CD4-positive, alpha-beta T cell (primary cell): Measurements from ENCODE around the gene TTC33. TPM values are rescaled to one million over a fixed set of nuclear protein-coding genes. Genes with fewer than 3 reads are reported as not detected.

Experiments
- ATAC-seq: fragments of 200-7000 bp; cut with Tn5 transposase; one replicate; pipeline ENCODE4 v1.10.0; 2022; ENCODE audit warnings: mild to moderate bottlenecking; ENCODE audit not compliant: poor library complexity
- CTCF ChIA-PET: fragments of 350-600 bp; sonication (Branson Sonifier 250); formaldehyde crosslinking; loops from one replicate; lab custom pipeline; 2021; ENCODE audit warnings: antibody characterized with exemption, inconsistent platforms; lab: Charles Lee
- POLR2A ChIA-PET: fragments of 350-600 bp; sonication (Branson Sonifier 250); formaldehyde crosslinking; loops from one replicate; lab custom pipeline; 2021; ENCODE audit warnings: antibody characterized with exemption, inconsistent platforms; lab: Charles Lee
- DNase-seq, 14 experiments: peaks; one replicate each; pipeline ENCODE4 v3.0.0-alpha.2; 2013 to 2020; ENCODE audit warnings: mixed read lengths in 2 of 14
- H3K27ac ChIP-seq, 2 donors: one replicate each; pipeline versions ENCODE4 v1.5.1 to v1.7.0; 2013; ENCODE audit warnings: low read length in 2 of 2, low read depth in 1 of 2, mild to moderate bottlenecking in 1 of 2
- H3K27me3 ChIP-seq, 2 experiments: 1 replicate in 1 of 2; 2 replicates in 1 of 2; pipeline versions ENCODE4 v1.6.1 to v1.7.0; 2013; ENCODE audit warnings: low read length in 2 of 2, control low read depth in 1 of 2, mild to moderate bottlenecking in 1 of 2, moderate library complexity in 1 of 2; ENCODE audit not compliant: insufficient read depth in 2 of 2, control insufficient read depth in 1 of 2
- H3K36me3 ChIP-seq: one replicate; pipeline ENCODE4 v1.6.1; 2013; ENCODE audit warnings: low read length, control low read depth; ENCODE audit not compliant: insufficient read depth
- H3K4me1 ChIP-seq: one replicate; pipeline ENCODE4 v1.6.1; 2013; ENCODE audit warnings: low read length, control low read depth; ENCODE audit not compliant: insufficient read depth
- H3K4me3 ChIP-seq: one replicate; pipeline ENCODE4 v1.5.1; 2013; ENCODE audit warnings: mild to moderate bottlenecking, low read length, moderate library complexity
- H3K9me3 ChIP-seq, 2 experiments: 1 replicate in 1 of 2; 2 replicates in 1 of 2; pipeline versions ENCODE4 v1.6.1 to v1.7.0; 2013; ENCODE audit warnings: low read length in 2 of 2, mild to moderate bottlenecking in 2 of 2, control low read depth in 1 of 2, moderate library complexity in 1 of 2; ENCODE audit not compliant: control insufficient read depth in 1 of 2, insufficient read depth in 1 of 2
- H3K27ac Mint-ChIP-seq: one replicate; pipeline ENCODE4 v1.8.0; 2020; ENCODE audit warnings: mixed read lengths
- H3K27me3 Mint-ChIP-seq: one replicate; pipeline ENCODE4 v1.8.0; 2021; ENCODE audit warnings: mixed read lengths
- H3K36me3 Mint-ChIP-seq: one replicate; pipeline ENCODE4 v1.8.0; 2021; ENCODE audit warnings: low read depth, mixed read lengths
- H3K4me1 Mint-ChIP-seq: one replicate; pipeline ENCODE4 v1.8.0; 2021; ENCODE audit warnings: low read depth, mixed read lengths
- H3K4me3 Mint-ChIP-seq: one replicate; pipeline ENCODE4 v1.8.0; 2020; ENCODE audit warnings: mild to moderate bottlenecking, mixed read lengths
- H3K9me3 Mint-ChIP-seq: one replicate; pipeline ENCODE4 v1.8.0; 2020; ENCODE audit warnings: mixed read lengths
- intact Hi-C, 2 experiments: fragments of 100-400 bp; cut with DNase I in 1 of 2; cut with micrococcal nuclease in 1 of 2; formaldehyde crosslinking; loops; one replicate each; pipeline versions ENCODE4 v1.15.1 to v1.9.0; 2023 to 2025; cut with DNase I, micrococcal nuclease
- total RNA-seq, 174 experiments: library from RNA in 2 of 174; stranded (reverse) in 2 of 174; gene quantifications; one replicate each; pipeline ENCODE4 v1.2.3 and lab custom pipeline; 2021 to 2026
- TF ChIP-seq, protein P1 (sequence below): fragments of 200-600 bp; IDR thresholded peaks from one replicate; pipeline ENCODE4 v1.8.0; 2022; ENCODE audit warnings: antibody characterized with exemption, mild to moderate bottlenecking

The TTC33 gene
- total RNA-seq, 2 experiments from 2014 or later: 8.7 to 12.0 TPM

- no peaks in the 10 kb centered on the region for H3K9me3 ChIP-seq
- CTCF ChIA-PET: interaction anchor here (0.8 kb wide), 1 partner anchor 190 kb away, joined by 3 read pairs; no protein-coding TSS in a partner anchor
- no peaks in the 10 kb centered on the region for H3K27me3 ChIP-seq
- Mint-ChIP-seq H3K36me3 (no peaks in the 10 kb centered on the region), H3K4me3 (no peak overlapping the region), H3K9me3 (no peaks in the 10 kb centered on the region), H3K27me3 (no peaks in the 10 kb centered on the region), H3K27ac (no peak overlapping the region), H3K4me1 (peaks cover 21% of the 10 kb centered on the region)
- ATAC-seq (no peak), DNase-seq (no peak)
- intact Hi-C loops: no loop called here
- peaks cover 2% of the 10 kb centered on the region for H3K4me1 ChIP-seq
- H3K36me3 ChIP-seq: no peaks in the 10 kb centered on the region
- H3K27ac ChIP-seq: no peak overlapping the region
- TF ChIP-seq, protein P1, sequence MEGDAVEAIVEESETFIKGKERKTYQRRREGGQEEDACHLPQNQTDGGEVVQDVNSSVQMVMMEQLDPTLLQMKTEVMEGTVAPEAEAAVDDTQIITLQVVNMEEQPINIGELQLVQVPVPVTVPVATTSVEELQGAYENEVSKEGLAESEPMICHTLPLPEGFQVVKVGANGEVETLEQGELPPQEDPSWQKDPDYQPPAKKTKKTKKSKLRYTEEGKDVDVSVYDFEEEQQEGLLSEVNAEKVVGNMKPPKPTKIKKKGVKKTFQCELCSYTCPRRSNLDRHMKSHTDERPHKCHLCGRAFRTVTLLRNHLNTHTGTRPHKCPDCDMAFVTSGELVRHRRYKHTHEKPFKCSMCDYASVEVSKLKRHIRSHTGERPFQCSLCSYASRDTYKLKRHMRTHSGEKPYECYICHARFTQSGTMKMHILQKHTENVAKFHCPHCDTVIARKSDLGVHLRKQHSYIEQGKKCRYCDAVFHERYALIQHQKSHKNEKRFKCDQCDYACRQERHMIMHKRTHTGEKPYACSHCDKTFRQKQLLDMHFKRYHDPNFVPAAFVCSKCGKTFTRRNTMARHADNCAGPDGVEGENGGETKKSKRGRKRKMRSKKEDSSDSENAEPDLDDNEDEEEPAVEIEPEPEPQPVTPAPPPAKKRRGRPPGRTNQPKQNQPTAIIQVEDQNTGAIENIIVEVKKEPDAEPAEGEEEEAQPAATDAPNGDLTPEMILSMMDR: no peak
- H3K4me3 ChIP-seq: no peak overlapping the region
- POLR2A ChIA-PET: no interaction called here
These were observed 264.1 kb downstream of the TTC33 start for GRCh38 chr5:40491644-40492043.

DNA sequence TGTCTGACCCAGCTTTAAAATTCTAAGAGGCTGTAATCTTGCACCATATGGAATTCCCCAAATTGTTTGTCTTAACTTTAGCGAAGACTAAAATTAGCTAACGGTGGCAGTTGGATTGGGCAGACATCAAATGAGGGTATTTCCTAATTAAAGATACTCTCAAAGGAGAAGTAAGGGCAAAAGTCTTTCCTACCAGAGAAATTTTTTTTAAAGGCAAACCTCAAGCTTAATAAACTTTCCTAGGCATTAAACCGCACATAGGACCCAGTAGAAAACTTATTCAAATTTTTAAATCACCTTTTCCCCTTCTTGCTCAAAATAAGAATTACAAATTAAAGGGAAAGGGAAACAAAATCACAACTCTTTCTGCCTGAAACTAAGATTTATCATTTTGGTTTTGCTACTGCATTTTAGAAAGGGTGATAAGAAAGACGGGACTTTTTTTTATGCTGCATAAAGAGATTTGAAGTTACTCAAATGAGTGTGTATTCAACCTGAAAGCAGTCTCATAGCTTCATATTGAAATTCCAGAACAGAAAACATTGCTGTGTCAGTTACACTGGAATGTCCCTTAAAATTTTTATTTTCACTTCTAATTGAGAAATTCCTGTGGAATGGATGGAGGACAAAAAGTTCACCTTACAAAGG is 265.2 kb downstream of the TTC33 start:
- CTCF ChIA-PET: interaction anchor here (0.8 kb wide), 1 partner anchor 191 kb away, joined by 3 read pairs; no protein-coding TSS in a partner anchor
- H3K27me3 Mint-ChIP-seq: no peaks in the 10 kb centered on the region
- H3K27ac Mint-ChIP-seq: no peak overlapping the region
- TF ChIP-seq, protein P1: no peak
- POLR2A ChIA-PET: no interaction called here
- no peaks in the 10 kb centered on the region for H3K36me3 ChIP-seq
- no peak overlapping the region for H3K4me3 ChIP-seq
- H3K27me3 ChIP-seq: no peaks in the 10 kb centered on the region
- H3K36me3 Mint-ChIP-seq: no peaks in the 10 kb centered on the region
- intact Hi-C loops: no loop called here
- peaks cover 5% of the 10 kb centered on the region for H3K4me1 ChIP-seq
- peaks cover 28% of the 10 kb centered on the region for H3K4me1 Mint-ChIP-seq
- DNase-seq (peak in 2 of 14 experiments; percentile 59 to 61), ATAC-seq (no peak)
- H3K4me3 Mint-ChIP-seq: no peak overlapping the region
- H3K9me3 Mint-ChIP-seq: no peaks in the 10 kb centered on the region
- H3K9me3 ChIP-seq: no peaks in the 10 kb centered on the region
- no peak overlapping the region for H3K27ac ChIP-seq

GRCh38 chr5:40489421-40489820 is 266.3 kb downstream of the TTC33 start:
- Histone ChIP-seq H3K4me1 (peaks cover 5% of the 10 kb centered on the region), H3K27me3 (no peaks in the 10 kb centered on the region), H3K36me3 (no peaks in the 10 kb centered on the region), H3K9me3 (no peaks in the 10 kb centered on the region), H3K4me3 (no peak overlapping the region), H3K27ac (no peak overlapping the region)
- ATAC-seq (no peak), DNase-seq (no peak)
- Mint-ChIP-seq H3K36me3 (no peaks in the 10 kb centered on the region), H3K9me3 (no peaks in the 10 kb centered on the region), H3K4me1 (peaks cover 35% of the 10 kb centered on the region), H3K4me3 (no peak overlapping the region), H3K27ac (no peak overlapping the region), H3K27me3 (no peaks in the 10 kb centered on the region)
- TF ChIP-seq, protein P1: no peak
- CTCF ChIA-PET: no interaction called here
- intact Hi-C loops: loop anchor here in 1 of 2 experiments (5.0 kb wide), 3 partner anchors 47 to 193 kb away; no protein-coding TSS in a partner anchor
- POLR2A ChIA-PET: no interaction called here
